KMS-11 (cell line): ENCODE measurements around the gene DDAH2.

Experiments used
- H2AFZ ChIP-seq: fragments of 200-600 bp; sonication (generic); 2 replicates; pipeline ENCODE4 v1.6.1; 2016; ENCODE audit warnings: antibody characterized with exemption, mixed run types, low read depth
- H3K27ac ChIP-seq: fragments of 200-600 bp; sonication (generic); 2 replicates; pipeline ENCODE4 v1.6.1; 2016; ENCODE audit warnings: mild to moderate bottlenecking, mixed run types
- H3K27me3 ChIP-seq: fragments of 200-600 bp; sonication (generic); 2 replicates; pipeline ENCODE4 v1.6.1; 2017; ENCODE audit warnings: mild to moderate bottlenecking, low read depth, mixed run types, moderate library complexity; ENCODE audit not compliant: insufficient read depth
- H3K36me3 ChIP-seq: fragments of 200-600 bp; sonication (generic); 2 replicates; pipeline ENCODE4 v1.6.1; 2017; ENCODE audit warnings: mild to moderate bottlenecking, mixed run types; ENCODE audit not compliant: insufficient read depth
- H3K4me1 ChIP-seq: fragments of 200-600 bp; sonication (generic); 2 replicates; pipeline ENCODE4 v1.6.1; 2016; ENCODE audit warnings: mild to moderate bottlenecking, low read depth, mixed run types; ENCODE audit not compliant: poor library complexity, severe bottlenecking
- H3K4me2 ChIP-seq: fragments of 200-600 bp; sonication (generic); 2 replicates; pipeline ENCODE4 v1.7.0; 2016; ENCODE audit warnings: mild to moderate bottlenecking, mixed run types
- H3K4me3 ChIP-seq: fragments of 200-600 bp; sonication (generic); IDR thresholded peaks from 2 replicates; pipeline ENCODE4 v1.6.1; 2017; ENCODE audit warnings: low read depth, low read length, mixed read lengths; ENCODE audit not compliant: insufficient read depth
- H3K79me2 ChIP-seq: fragments of 200-600 bp; sonication (generic); 2 replicates; pipeline ENCODE4 v1.6.1; 2016; ENCODE audit warnings: low read depth, mixed run types; ENCODE audit not compliant: insufficient read depth
- H3K9ac ChIP-seq: fragments of 200-600 bp; sonication (generic); 2 replicates; pipeline ENCODE4 v1.6.1; 2016; ENCODE audit warnings: mild to moderate bottlenecking, mixed run types
- H4K20me1 ChIP-seq: fragments of 200-600 bp; sonication (generic); 2 replicates; pipeline ENCODE4 v1.6.1; 2016; ENCODE audit warnings: mild to moderate bottlenecking, mixed run types; ENCODE audit not compliant: insufficient read depth
- CTCF ChIP-seq: fragments of 200-600 bp; sonication (generic); conservative IDR thresholded peaks from 2 replicates; pipeline ENCODE4 v1.6.1; 2017; ENCODE audit warnings: low read depth, mild to moderate bottlenecking, antibody characterized with exemption, low read length, moderate library complexity, mixed read lengths

Gene DDAH2

GRCh38 chr6:31736021-31736767 lies 7.1 kb upstream of the DDAH2 start, which contains the start of gene CLIC1:
TSS of gene CLIC1 (minus strand) at chr6:31736530. CDS start at chr6:31736300, 230 bp downstream.
- Histone ChIP-seq H3K27me3 (no peaks in the 10 kb centered on the region), H3K27ac (peak within 1 kb of the TSS; percentile 100), H2AFZ (peak within 1 kb of the TSS; percentile 12; the same call in 1 of the 2 replicates), H3K9ac (peak within 1 kb of the TSS; percentile 81), H3K4me3 (no peak within 1 kb of the TSS), H3K4me1 (peaks cover 48% of the 10 kb centered on the region), H3K79me2 (peaks cover 45% of the 10 kb centered on the region), H3K4me2 (peak within 1 kb of the TSS; percentile 100), H3K36me3 (no peaks in the 10 kb centered on the region), H4K20me1 (no peaks in the 10 kb centered on the region)
- TF ChIP-seq CTCF: no peak

GRCh38 chr6:31734821-31735406 lies 5.8 kb upstream of the DDAH2 start:
- Histone ChIP-seq H3K9ac (peak overlapping the region; percentile 81; the same call in 1 of the 2 replicates), H3K27me3 (no peaks in the 10 kb centered on the region), H3K36me3 (peaks cover 7% of the 10 kb centered on the region; the same call in 1 of the 2 replicates), H3K4me2 (peak overlapping the region; percentile 100), H3K79me2 (peaks cover 39% of the 10 kb centered on the region), H3K4me1 (peaks cover 43% of the 10 kb centered on the region), H3K4me3 (no peak overlapping the region), H3K27ac (peak overlapping the region; percentile 100), H2AFZ (no peak overlapping the region), H4K20me1 (no peaks in the 10 kb centered on the region)
- TF ChIP-seq CTCF: no peak

- Histone ChIP-seq H3K4me1 (peaks cover 42% of the 10 kb centered on the region), H3K27ac (peak overlapping the region; percentile 100; the same call in 1 of the 2 replicates)
Observed at GRCh38 chr6:31734247-31734820, 5.2 kb upstream of the DDAH2 start.

More at GRCh38 chr6:31734247-31734820, 5.2 kb upstream of the DDAH2 start:
- peaks cover 39% of the 10 kb centered on the region for H3K79me2 ChIP-seq
- no peak overlapping the region for H3K4me3 ChIP-seq
- H3K9ac ChIP-seq: peak overlapping the region; percentile 81; the same call in 1 of the 2 replicates
- H3K36me3 ChIP-seq: peaks cover 7% of the 10 kb centered on the region; the same call in 1 of the 2 replicates
- H4K20me1 ChIP-seq: no peaks in the 10 kb centered on the region
- no peak for TF ChIP-seq CTCF
- no peak overlapping the region for H2AFZ ChIP-seq
- H3K27me3 ChIP-seq: no peaks in the 10 kb centered on the region
- H3K4me2 ChIP-seq: peak overlapping the region; percentile 100
